Transverse colon (tissue), 4 donors: ENCODE data around the gene ZNF189.

Source experiments
- EP300 ChIP-seq: sonication (generic); formaldehyde crosslinking; IDR thresholded peaks from one replicate; pipeline ENCODE4 v1.6.1; 2017; ENCODE audit warnings: antibody characterized with exemption, low read depth
- POLR2A ChIP-seq: fragments of 450-650 bp; IDR thresholded peaks from one replicate; pipeline ENCODE4 v1.6.1; 2016; ENCODE audit warnings: antibody characterized with exemption, mild to moderate bottlenecking, moderate library complexity
- POLR2AphosphoS5 ChIP-seq, 3 donors: sonication (generic); formaldehyde crosslinking; IDR thresholded peaks; one replicate each; pipeline ENCODE4 v1.6.1; 2016; ENCODE audit warnings: antibody characterized with exemption in 3 of 3
- TF ChIP-seq, protein P1 (sequence below), 5 experiments: fragments of 200-600 bp in 3 of 5; fragments of 450-650 bp in 2 of 5; sonication (generic) in 3 of 5; IDR thresholded peaks; 1 replicate in 2 of 5; 2 replicates in 3 of 5; pipeline ENCODE4 v1.5.1; 2016 to 2017; ENCODE audit warnings: antibody characterized with exemption in 5 of 5, inconsistent platforms in 3 of 5, mild to moderate bottlenecking in 2 of 5, moderate library complexity in 1 of 5

DNA sequence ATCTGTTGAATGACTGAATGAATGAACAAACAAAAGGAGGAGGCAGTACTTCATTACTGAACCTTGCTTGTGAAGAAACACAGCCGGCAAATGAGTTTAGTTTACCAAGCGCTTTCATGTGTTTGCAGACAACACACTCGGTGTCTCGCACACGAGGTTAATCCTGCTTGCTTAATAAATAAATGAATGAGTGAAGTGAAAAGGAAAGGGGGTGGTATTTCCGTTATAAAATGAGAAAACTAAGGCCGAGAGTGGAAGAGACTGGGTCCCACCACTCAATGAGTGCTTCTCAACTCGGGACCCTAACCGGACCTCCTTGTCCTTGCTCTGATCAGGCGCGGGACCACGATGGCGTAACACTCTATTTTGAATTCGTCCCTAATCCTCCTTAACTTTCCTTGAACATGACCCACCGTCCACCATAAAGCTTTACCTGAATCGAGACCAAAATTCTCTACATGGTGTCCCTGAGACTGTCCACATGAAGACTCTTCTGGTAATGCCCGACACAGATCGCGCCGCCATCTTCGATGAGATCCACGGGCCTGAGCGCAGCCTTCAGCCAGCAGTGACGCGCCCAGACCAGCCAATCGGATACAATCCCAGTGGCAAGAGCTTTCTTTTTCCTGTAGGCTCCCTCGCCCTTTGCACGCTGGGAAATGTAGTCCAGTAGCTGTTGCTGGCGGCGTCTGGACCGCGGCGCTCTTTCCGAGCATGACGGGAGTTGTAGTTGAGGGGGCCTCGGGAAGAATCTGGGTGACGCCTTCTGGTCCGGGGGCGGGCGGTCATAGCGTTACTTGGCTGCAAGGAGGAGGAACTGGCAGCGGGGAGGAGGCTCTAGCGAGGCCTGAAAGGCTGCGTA, at the start of gene ZNF189, which contains the start of gene MRPL50:
- TF ChIP-seq, protein P1, sequence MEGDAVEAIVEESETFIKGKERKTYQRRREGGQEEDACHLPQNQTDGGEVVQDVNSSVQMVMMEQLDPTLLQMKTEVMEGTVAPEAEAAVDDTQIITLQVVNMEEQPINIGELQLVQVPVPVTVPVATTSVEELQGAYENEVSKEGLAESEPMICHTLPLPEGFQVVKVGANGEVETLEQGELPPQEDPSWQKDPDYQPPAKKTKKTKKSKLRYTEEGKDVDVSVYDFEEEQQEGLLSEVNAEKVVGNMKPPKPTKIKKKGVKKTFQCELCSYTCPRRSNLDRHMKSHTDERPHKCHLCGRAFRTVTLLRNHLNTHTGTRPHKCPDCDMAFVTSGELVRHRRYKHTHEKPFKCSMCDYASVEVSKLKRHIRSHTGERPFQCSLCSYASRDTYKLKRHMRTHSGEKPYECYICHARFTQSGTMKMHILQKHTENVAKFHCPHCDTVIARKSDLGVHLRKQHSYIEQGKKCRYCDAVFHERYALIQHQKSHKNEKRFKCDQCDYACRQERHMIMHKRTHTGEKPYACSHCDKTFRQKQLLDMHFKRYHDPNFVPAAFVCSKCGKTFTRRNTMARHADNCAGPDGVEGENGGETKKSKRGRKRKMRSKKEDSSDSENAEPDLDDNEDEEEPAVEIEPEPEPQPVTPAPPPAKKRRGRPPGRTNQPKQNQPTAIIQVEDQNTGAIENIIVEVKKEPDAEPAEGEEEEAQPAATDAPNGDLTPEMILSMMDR (IDR thresholded peaks at IDR 0.05), result no peak
- TF ChIP-seq EP300, result no peak
- peak; percentile 76 to 89 (median 87) for TF ChIP-seq POLR2AphosphoS5 (IDR thresholded peaks at IDR 0.05)
- TF ChIP-seq POLR2A, result peak; percentile 84
